Naive B cell (primary cell): Measurements from ENCODE around the gene FAF1. TPM values are rescaled to one million over a fixed set of nuclear protein-coding genes. Genes with fewer than 3 reads are reported as not detected.

ENCODE experiments used
- ATAC-seq, 2 donors: fragments of 150-1000 bp; cut with Tn5 transposase; 2 replicates each; pipeline ENCODE4 v1.10.0; 2021; ENCODE audit warnings: low read depth in 2 of 2, mild to moderate bottlenecking in 2 of 2, moderate library complexity in 2 of 2
- DNase-seq: peaks from one replicate; pipeline ENCODE4 v3.0.0; 2022
- H3K27ac Mint-ChIP-seq, 6 donors: one replicate each; pipeline ENCODE4 v1.8.0; 2020 to 2022; ENCODE audit warnings: mild to moderate bottlenecking in 6 of 6, mixed read lengths in 6 of 6, moderate library complexity in 5 of 6, inconsistent platforms in 2 of 6
- H3K27me3 Mint-ChIP-seq, 3 donors: one replicate each; pipeline ENCODE4 v1.8.0; 2021 to 2022; ENCODE audit warnings: mixed read lengths in 3 of 3, mild to moderate bottlenecking in 1 of 3
- H3K36me3 Mint-ChIP-seq, 2 donors: one replicate each; pipeline ENCODE4 v1.8.0; 2020 to 2022; ENCODE audit warnings: mixed read lengths in 2 of 2, inconsistent platforms in 1 of 2, mild to moderate bottlenecking in 1 of 2
- H3K4me1 Mint-ChIP-seq, 3 donors: one replicate each; pipeline ENCODE4 v1.8.0; 2020 to 2022; ENCODE audit warnings: mixed read lengths in 3 of 3, inconsistent platforms in 1 of 3, mild to moderate bottlenecking in 1 of 3, moderate library complexity in 1 of 3
- H3K4me3 Mint-ChIP-seq, 8 donors: one replicate each; pipeline ENCODE4 v1.8.0; 2020 to 2022; ENCODE audit warnings: mild to moderate bottlenecking in 8 of 8, mixed read lengths in 8 of 8, moderate library complexity in 8 of 8, inconsistent platforms in 2 of 8
- H3K9me3 Mint-ChIP-seq, 7 donors: one replicate each; pipeline ENCODE4 v1.8.0; 2020 to 2022; ENCODE audit warnings: mixed read lengths in 7 of 7, mild to moderate bottlenecking in 5 of 7, inconsistent platforms in 2 of 7, moderate library complexity in 1 of 7
- polyA plus RNA-seq, 6 donors: library from polyadenylated mRNA; unstranded; fragments of 300-500 nt; fragmentation: Illumina TruSeq; gene quantifications; one replicate each; pipeline ENCODE4 v1.2.3, GENCODE V29; 2021; ENCODE audit warnings: low read depth in 6 of 6

Gene FAF1
- polyA plus RNA-seq, 6 donors from 2014 or later = 36.4 to 66.5 (median 43.2) TPM

GRCh38 chr1:50490640-50491039 is 469.4 kb downstream of the FAF1 start:
- no peaks in the 10 kb centered on the region for H3K4me1 Mint-ChIP-seq
- peaks cover 22 to 42% of the 10 kb centered on the region in 2 donors for H3K36me3 Mint-ChIP-seq
- H3K27ac Mint-ChIP-seq = peak overlapping the region in 1 of 6 donors; percentile 84
- no peaks in the 10 kb centered on the region for H3K27me3 Mint-ChIP-seq
- no peak for DNase-seq
- peaks cover 0 to 4% (median 0%) of the 10 kb centered on the region in 7 donors for H3K9me3 Mint-ChIP-seq
- ATAC-seq = no peak
- no peak overlapping the region for H3K4me3 Mint-ChIP-seq

GRCh38 chr1:50488876-50489275 is 471.2 kb downstream of the FAF1 start:
- Mint-ChIP-seq H3K27me3 (no peaks in the 10 kb centered on the region), H3K9me3 (peaks cover 0 to 4% (median 0%) of the 10 kb centered on the region in 7 donors), H3K36me3 (peaks cover 22 to 45% of the 10 kb centered on the region in 2 donors), H3K4me3 (no peak overlapping the region), H3K4me1 (no peaks in the 10 kb centered on the region), H3K27ac (peak overlapping the region in 1 of 6 donors; percentile 16)
- DNase-seq (no peak), ATAC-seq (no peak)

GRCh38 chr1:50488356-50488755 is 471.7 kb downstream of the FAF1 start:
- Mint-ChIP-seq H3K36me3 (peaks cover 22 to 48% of the 10 kb centered on the region in 2 donors), H3K27ac (peak overlapping the region in 1 of 6 donors; percentile 18)

GRCh38 chr1:50487725-50488124 is 472.3 kb downstream of the FAF1 start:
- no peak overlapping the region for H3K4me3 Mint-ChIP-seq
- H3K27ac Mint-ChIP-seq = no peak overlapping the region
- no peak for ATAC-seq
- no peaks in the 10 kb centered on the region for H3K27me3 Mint-ChIP-seq
- H3K36me3 Mint-ChIP-seq = peaks cover 22 to 48% of the 10 kb centered on the region in 2 donors
- H3K4me1 Mint-ChIP-seq = no peaks in the 10 kb centered on the region
- DNase-seq = no peak
- H3K9me3 Mint-ChIP-seq = peaks cover 0 to 4% (median 0%) of the 10 kb centered on the region in 7 donors

More at GRCh38 chr1:50488356-50488755, 471.7 kb downstream of the FAF1 start:
- Mint-ChIP-seq H3K4me1 (no peaks in the 10 kb centered on the region), H3K4me3 (no peak overlapping the region), H3K27me3 (no peaks in the 10 kb centered on the region), H3K9me3 (peaks cover 0 to 4% (median 0%) of the 10 kb centered on the region in 7 donors)
- DNase-seq (no peak), ATAC-seq (no peak)

- Mint-ChIP-seq H3K36me3 (peaks cover 0 to 19% of the 10 kb centered on the region in 2 donors), H3K27me3 (no peaks in the 10 kb centered on the region), H3K27ac (peak overlapping the region in 1 of 6 donors; percentile 71), H3K4me3 (no peak overlapping the region), H3K4me1 (no peaks in the 10 kb centered on the region), H3K9me3 (no peaks in the 10 kb centered on the region)
- no peak for DNase-seq
- no peak for ATAC-seq
These were observed 478.8 kb downstream of the FAF1 start for GRCh38 chr1:50481142-50481736.

- Mint-ChIP-seq H3K36me3 (peaks cover 9 to 40% of the 10 kb centered on the region in 2 donors), H3K27ac (no peak overlapping the region), H3K9me3 (no peaks in the 10 kb centered on the region), H3K27me3 (no peaks in the 10 kb centered on the region), H3K4me1 (no peaks in the 10 kb centered on the region), H3K4me3 (no peak overlapping the region)
- ATAC-seq (no peak), DNase-seq (no peak)
These were observed 483.3 kb downstream of the FAF1 start for GRCh38 chr1:50476800-50477199.

GRCh38 chr1:50474859-50475809 is 484.9 kb downstream of the FAF1 start:
- DNase-seq = no peak
- Mint-ChIP-seq H3K4me1 (no peaks in the 10 kb centered on the region), H3K27ac (no peak overlapping the region), H3K27me3 (no peaks in the 10 kb centered on the region), H3K36me3 (peaks cover 9 to 35% of the 10 kb centered on the region in 2 donors), H3K4me3 (no peak overlapping the region), H3K9me3 (no peaks in the 10 kb centered on the region)
- ATAC-seq = no peak

- ATAC-seq (no peak), DNase-seq (no peak)
- H3K27ac Mint-ChIP-seq = no peak overlapping the region
- H3K36me3 Mint-ChIP-seq = peaks cover 17 to 40% of the 10 kb centered on the region in 2 donors
- H3K27me3 Mint-ChIP-seq = no peaks in the 10 kb centered on the region
- no peaks in the 10 kb centered on the region for H3K9me3 Mint-ChIP-seq
- no peaks in the 10 kb centered on the region for H3K4me1 Mint-ChIP-seq
- H3K4me3 Mint-ChIP-seq = no peak overlapping the region
These were observed 486.6 kb downstream of the FAF1 start for GRCh38 chr1:50473513-50473912.

GRCh38 chr1:50471967-50472366 is 488.1 kb downstream of the FAF1 start:
- Mint-ChIP-seq H3K9me3 (no peaks in the 10 kb centered on the region), H3K27me3 (no peaks in the 10 kb centered on the region), H3K4me1 (no peaks in the 10 kb centered on the region), H3K36me3 (peaks cover 17 to 40% of the 10 kb centered on the region in 2 donors), H3K27ac (peak overlapping the region in 1 of 6 donors; percentile 36), H3K4me3 (no peak overlapping the region)
- no peak for DNase-seq
- no peak for ATAC-seq

GRCh38 chr1:50462964-50463363 is 497.1 kb downstream of the FAF1 start:
- Mint-ChIP-seq H3K27ac (no peak overlapping the region), H3K9me3 (no peaks in the 10 kb centered on the region), H3K4me3 (no peak overlapping the region), H3K36me3 (peaks cover 0 to 6% of the 10 kb centered on the region in 2 donors), H3K27me3 (no peaks in the 10 kb centered on the region), H3K4me1 (no peaks in the 10 kb centered on the region)
- DNase-seq (no peak), ATAC-seq (no peak)

- H3K27ac Mint-ChIP-seq = no peak overlapping the region
- no peak for ATAC-seq
- no peak for DNase-seq
- H3K9me3 Mint-ChIP-seq = no peaks in the 10 kb centered on the region
- no peaks in the 10 kb centered on the region for H3K4me1 Mint-ChIP-seq
- no peaks in the 10 kb centered on the region for H3K27me3 Mint-ChIP-seq
- H3K36me3 Mint-ChIP-seq = peaks cover under 1 to 4% of the 10 kb centered on the region in 2 donors
- H3K4me3 Mint-ChIP-seq = no peak overlapping the region
These were observed 501.6 kb downstream of the FAF1 start for GRCh38 chr1:50458507-50458906.

GRCh38 chr1:50454911-50455310 is 505.2 kb downstream of the FAF1 start:
- H3K9me3 Mint-ChIP-seq = no peaks in the 10 kb centered on the region
- no peaks in the 10 kb centered on the region for H3K27me3 Mint-ChIP-seq
- ATAC-seq (no peak), DNase-seq (no peak)
- no peak overlapping the region for H3K4me3 Mint-ChIP-seq
- H3K4me1 Mint-ChIP-seq = no peaks in the 10 kb centered on the region
- H3K36me3 Mint-ChIP-seq = peaks cover 9 to 10% of the 10 kb centered on the region in 2 donors
- no peak overlapping the region for H3K27ac Mint-ChIP-seq

GRCh38 chr1:50453266-50453665 is 506.8 kb downstream of the FAF1 start:
- no peak for ATAC-seq
- Mint-ChIP-seq H3K4me1 (no peaks in the 10 kb centered on the region), H3K4me3 (no peak overlapping the region), H3K36me3 (peaks cover 9 to 10% of the 10 kb centered on the region in 2 donors), H3K27ac (peak overlapping the region in 1 of 6 donors; percentile 90), H3K27me3 (no peaks in the 10 kb centered on the region), H3K9me3 (no peaks in the 10 kb centered on the region)
- DNase-seq = no peak

- no peak overlapping the region for H3K4me3 Mint-ChIP-seq
- no peak overlapping the region for H3K27ac Mint-ChIP-seq
- no peaks in the 10 kb centered on the region for H3K9me3 Mint-ChIP-seq
- no peaks in the 10 kb centered on the region for H3K27me3 Mint-ChIP-seq
- peaks cover 9 to 10% of the 10 kb centered on the region in 2 donors for H3K36me3 Mint-ChIP-seq
- H3K4me1 Mint-ChIP-seq = no peaks in the 10 kb centered on the region
- no peak for ATAC-seq
- no peak for DNase-seq
These were observed 507.4 kb downstream of the FAF1 start for GRCh38 chr1:50452700-50453099.
